ENCODE data around the gene CEP164. TPM values are rescaled to one million over a fixed set of nuclear protein-coding genes. Genes with fewer than 3 reads are reported as not detected.

CEP164 gene
- total and polyA plus RNA-seq, 2 of the 8 experiments (the other 6 are each of a cell fraction or from before 2014, with no cell fraction given) = 8.4 to 20.8 TPM

GRCh38 chr11:117316197-117316961, 11.3 kb upstream of the CEP164 start, which contains the start of gene BACE1:
Gene BACE1, minus strand, starts transcription at chr11:117316256. Its CDS starts 461 bp downstream, at chr11:117315795.
- Histone ChIP-seq H3K79me1 (ENCODE audit: low read depth, low read length) (no peaks in the 10 kb centered on the region), H3K4me3 (ENCODE audit: extremely low read depth in 1 of 4, insufficient read depth in 2 of 4, low read depth in 3 of 4, low read length in 4 of 4) (peak within 1 kb of the TSS; percentile 46 to 78 (median 72)), H3K27ac (ENCODE audit: low read depth, low read length) (no peak within 1 kb of the TSS), H3K4me1 (replicated peaks in 1 of 4; ENCODE audit: control insufficient read depth in 3 of 4, insufficient read depth in 4 of 4, low read length in 3 of 4) (peaks cover 5 to 10% (median 8%) of the 10 kb centered on the region in 4 experiments), H3K23ac (ENCODE audit: insufficient read length) (no peak within 1 kb of the TSS), H3K23me2 (ENCODE audit: low read depth, low read length) (peaks cover 10% of the 10 kb centered on the region; the same call in 1 of the 2 replicates), H2AFZ (ENCODE audit: low read length) (peak within 1 kb of the TSS; percentile 97), H3K4me2 (ENCODE audit: insufficient read depth in 1 of 2, low read depth in 2 of 2, low read length in 2 of 2) (peak within 1 kb of the TSS; percentile 57 to 70), H3K79me2 (ENCODE audit: control insufficient read depth in 1 of 2, insufficient read depth in 2 of 2, low read length in 2 of 2) (no peaks in the 10 kb centered on the region), H3K9me3 (ENCODE audit: insufficient read depth in 2 of 2, low read depth in 1 of 2, low read length in 1 of 2) (no peaks in the 10 kb centered on the region), H2BK5ac (ENCODE audit: low read depth, low read length) (no peak within 1 kb of the TSS), H3K9ac (replicated peaks in 1 of 4; ENCODE audit: extremely low read depth in 1 of 4, low read depth in 3 of 4, low read length in 3 of 4) (peak within 1 kb of the TSS in 2 of 4 experiments; percentile 5 to 55; a peak in 3 of 7 replicates), H3K56ac (replicated peaks; ENCODE audit: insufficient read length, low read depth, low read length) (no peak within 1 kb of the TSS), H2AK5ac (ENCODE audit: low read depth, low read length) (no peak within 1 kb of the TSS), H4K8ac (ENCODE audit: extremely low read depth, insufficient read depth, low read length) (no peak within 1 kb of the TSS; the same call in 1 of the 2 replicates), H3K18ac (ENCODE audit: extremely low read depth, low read length) (no peak within 1 kb of the TSS), H3K36me3 (ENCODE audit: control insufficient read depth in 2 of 4, insufficient read depth in 4 of 4, low read length in 3 of 4) (no peaks in the 10 kb centered on the region), H4K5ac (ENCODE audit: insufficient read length, low read depth, low read length) (no peak within 1 kb of the TSS), H4K91ac (replicated peaks; ENCODE audit: insufficient read length, low read length) (no peak within 1 kb of the TSS), H2BK12ac (ENCODE audit: low read depth, low read length) (no peak within 1 kb of the TSS), H3K4ac (replicated peaks; ENCODE audit: insufficient read length, low read depth, low read length) (no peak within 1 kb of the TSS), H2BK20ac (ENCODE audit: low read length) (no peak within 1 kb of the TSS), H3K14ac (ENCODE audit: insufficient read length) (no peak within 1 kb of the TSS), H2BK15ac (ENCODE audit: low read length) (no peak within 1 kb of the TSS), H2BK120ac (replicated peaks; ENCODE audit: low read depth, low read length) (no peak within 1 kb of the TSS), H4K20me1 (replicated peaks in 1 of 2; ENCODE audit: control insufficient read depth in 1 of 2, insufficient read depth in 2 of 2, low read length in 2 of 2) (peaks cover 0 to 1% of the 10 kb centered on the region in 2 experiments), H3K27me3 (replicated peaks in 1 of 4; ENCODE audit: control insufficient read depth in 3 of 4, extremely low read depth in 1 of 4, insufficient read depth in 3 of 4, low read length in 3 of 4) (peaks cover 0 to 7% (median 2%) of the 10 kb centered on the region in 4 experiments; a peak in 5 of 7 replicates)
- DNase-seq (ENCODE audit: low read depth in 1 of 2, low spot score in 2 of 2) = peak; percentile 72 to 87
- WGBS, 2 experiments (ENCODE audit: extremely low coverage in 1 of 2, insufficient coverage in 1 of 2, insufficient read length in 1 of 2, insufficient replicate concordance in 2 of 2, low coverage in 1 of 2, low lambda C conversion rate in 2 of 2, missing lambda C conversion rate in 1 of 2) = 16 to 100% methylated on average over 1 to 25 of the region's 29 CpGs
- POLR2A ChIA-PET (ENCODE audit: partially characterized antibody) = interaction anchor here (0.9 to 2.0 kb wide), 4 partner anchors 10 to 16 kb away, joined by 3 to 6 read pairs (median 4); partner anchors contain the start of gene CEP164
- CTCF ChIA-PET (ENCODE audit: partially characterized antibody) = interaction anchor here (0.7 to 1.9 kb wide), 4 partner anchors 11 to 90 kb away, joined by 3 to 7 read pairs (median 4); no protein-coding TSS in a partner anchor
- FAIRE-seq = peak; percentile 71
- no peak for TF ChIP-seq BRCA1 (IDR thresholded peaks at IDR 0.05; ENCODE audit: low read depth, low read length)
- TF ChIP-seq SAP30 (IDR thresholded peaks at IDR 0.05; ENCODE audit: insufficient read depth, insufficient replicate concordance, low read length) = peak; percentile 82
- peak; percentile 32; the same call in 1 of the 2 replicates for TF ChIP-seq CREB1 (IDR thresholded peaks at IDR 0.05)
- no peak for TF ChIP-seq USF2 (IDR thresholded peaks at IDR 0.05; ENCODE audit: low read length)
- TF ChIP-seq ASH2L (IDR thresholded peaks at IDR 0.05; ENCODE audit: low read length) = peak; percentile 30
- TF ChIP-seq TBP (IDR thresholded peaks at IDR 0.05; ENCODE audit: low read depth, low read length) = peak; percentile 34; the same call in 1 of the 2 replicates
- 0 out of 2 replicates have a peak, but pooled peaks have one; percentile 69 for TF ChIP-seq YY1 (IDR thresholded peaks at IDR 0.05; ENCODE audit: low read depth, low read length)
- peak; percentile 62 to 69 (median 66) for TF ChIP-seq CTCF (IDR thresholded peaks at IDR 0.05; ENCODE audit: control extremely low read depth in 1 of 3, insufficient read depth in 1 of 3, low read depth in 1 of 3, low read length in 3 of 3)
